Pulmonary artery endothelial cell (primary cell): ENCODE data around the gene LBHD1. TPM values are rescaled to one million over a fixed set of nuclear protein-coding genes. Genes with fewer than 3 reads are reported as not detected.
"Not testable (repeated sequence)": the region's sequence is repeated elsewhere in the genome, so short reads cannot be mapped to it uniquely, and the experiment has no call there.

Source experiments
- DNase-seq: peaks from one replicate; pipeline ENCODE4 v3.0.0-alpha.2; 2011; ENCODE audit warnings: low read depth, low spot score
- total RNA-seq: library from RNA; depleted of rRNA; stranded (reverse); fragments of >200 nt; gene quantifications from 2 replicates; pipeline ENCODE4 v1.2.3, GENCODE V29; 2014

Gene LBHD1
- total RNA-seq, 1 donor from 2014 or later = 2.3 TPM

DNA sequence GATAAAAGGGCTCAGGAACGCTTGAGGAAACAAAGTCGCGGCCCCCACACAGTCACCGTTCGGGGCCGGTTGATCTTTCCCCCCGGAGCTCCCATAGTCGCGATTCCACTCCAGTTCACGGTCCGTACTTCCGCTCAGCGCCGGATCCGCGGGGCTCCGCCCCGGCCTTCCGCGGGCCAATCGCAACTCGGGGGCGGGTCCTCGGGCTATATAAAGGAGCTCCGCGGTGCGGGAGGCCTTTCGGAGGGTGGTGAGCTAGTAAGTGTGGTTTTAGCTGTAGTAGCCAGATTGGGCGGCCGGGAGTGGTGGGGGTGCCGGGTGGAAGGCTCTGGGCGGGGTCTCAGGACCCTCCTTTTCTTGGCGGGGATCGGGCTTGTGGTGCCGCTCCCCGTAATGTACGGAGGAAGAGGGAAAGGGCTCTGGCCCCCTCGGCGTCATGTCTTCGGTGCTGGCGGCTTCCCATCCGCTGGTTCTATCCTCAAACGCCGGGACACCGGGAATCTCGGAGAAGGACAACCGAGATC, 6.9 kb downstream of the LBHD1 start, which contains the start of the genes C11orf98 and CSKMT:
C11orf98 (minus strand) TSS at position 136 of the 524 bp plus-strand sequence; CDS start at position 95, 41 bp downstream.
CSKMT (plus strand) TSS at position 238 of the 524 bp plus-strand sequence. CDS start 568 bp downstream, outside the sequence.
- peak; percentile 71 for DNase-seq

DNA sequence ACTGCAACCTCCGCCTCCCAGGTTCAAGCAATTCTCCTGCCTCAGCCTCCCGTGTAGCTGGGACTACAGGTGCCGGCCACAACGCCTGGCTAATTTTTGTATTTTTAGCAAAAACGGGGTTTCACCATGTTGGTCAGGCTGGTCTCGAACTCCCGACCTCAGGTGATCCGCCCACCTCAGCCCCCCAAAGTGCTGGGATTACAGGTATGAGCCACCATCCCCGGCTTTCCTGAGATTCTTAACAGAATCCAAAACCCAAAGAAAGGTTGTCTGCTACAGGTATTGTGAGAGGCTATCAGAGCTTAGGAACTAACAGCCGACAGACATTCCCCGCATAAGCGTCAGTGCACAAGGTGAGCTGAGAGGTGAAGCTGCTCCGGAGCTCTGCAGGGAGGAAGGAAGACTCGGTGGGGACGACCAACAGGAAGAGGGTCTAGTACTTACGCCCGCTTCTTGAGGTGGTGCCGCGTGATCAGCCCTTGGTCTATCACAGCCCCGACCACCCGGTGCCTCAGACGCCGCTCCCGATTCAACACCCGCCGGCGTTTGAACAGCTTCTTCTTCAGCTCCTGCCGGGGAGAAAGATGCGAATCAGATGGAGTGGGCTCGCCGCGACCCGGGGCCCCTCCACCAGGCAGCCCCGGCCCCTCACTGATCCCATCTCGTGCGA, 7.5 kb downstream of the LBHD1 start:
- DNase-seq = no peak

DNA sequence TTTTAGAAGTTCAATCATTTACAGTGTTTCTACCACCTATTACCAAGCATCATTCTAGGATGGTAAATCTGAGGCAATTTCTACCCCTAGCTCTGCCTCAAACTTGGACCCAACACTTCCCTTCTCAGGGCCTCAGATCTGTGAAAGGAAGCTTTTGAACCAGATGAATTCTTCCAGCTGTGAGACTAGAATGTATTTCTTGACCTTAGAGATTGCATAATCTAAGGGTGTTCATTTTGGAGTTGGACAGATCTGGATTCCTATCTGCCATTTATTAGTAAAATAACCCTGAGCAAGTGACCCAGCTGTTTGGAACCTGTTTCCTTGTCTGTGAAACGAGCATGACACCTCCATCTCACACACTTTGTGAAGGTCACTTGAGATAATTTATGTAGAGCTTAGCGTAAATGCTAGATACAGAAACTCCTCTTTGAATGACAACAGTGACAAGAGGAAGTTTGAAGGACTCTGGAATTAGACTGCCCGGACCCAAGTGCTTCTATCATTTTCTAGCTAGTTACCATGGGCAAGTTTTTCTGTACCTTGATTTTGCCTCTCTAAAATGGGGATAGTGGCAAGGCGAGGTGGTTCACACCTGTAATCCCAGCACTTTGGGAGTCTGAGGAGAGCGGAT, 15.2 kb downstream of the LBHD1 start:
- no peak for DNase-seq

DNA sequence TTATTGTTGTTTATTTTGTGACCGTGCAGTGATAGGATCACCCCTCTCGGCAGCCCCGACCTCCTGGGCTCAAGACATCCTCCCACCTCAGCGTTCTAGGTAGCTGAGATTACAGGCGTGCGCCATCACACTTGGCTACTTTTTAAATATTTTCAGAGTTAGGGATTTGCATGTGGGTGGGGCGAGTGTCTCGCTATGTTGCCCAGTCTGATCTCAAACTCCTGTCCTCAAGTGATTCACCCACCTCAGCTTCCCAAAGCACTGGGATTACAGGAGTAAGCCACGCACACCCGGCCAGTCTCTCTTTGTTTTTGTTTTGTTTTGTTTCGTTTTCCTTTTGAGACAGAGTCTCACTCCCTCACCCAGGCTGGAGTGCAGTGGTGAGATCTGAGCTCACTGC, 17.8 kb downstream of the LBHD1 start:
- no peak for DNase-seq

DNA sequence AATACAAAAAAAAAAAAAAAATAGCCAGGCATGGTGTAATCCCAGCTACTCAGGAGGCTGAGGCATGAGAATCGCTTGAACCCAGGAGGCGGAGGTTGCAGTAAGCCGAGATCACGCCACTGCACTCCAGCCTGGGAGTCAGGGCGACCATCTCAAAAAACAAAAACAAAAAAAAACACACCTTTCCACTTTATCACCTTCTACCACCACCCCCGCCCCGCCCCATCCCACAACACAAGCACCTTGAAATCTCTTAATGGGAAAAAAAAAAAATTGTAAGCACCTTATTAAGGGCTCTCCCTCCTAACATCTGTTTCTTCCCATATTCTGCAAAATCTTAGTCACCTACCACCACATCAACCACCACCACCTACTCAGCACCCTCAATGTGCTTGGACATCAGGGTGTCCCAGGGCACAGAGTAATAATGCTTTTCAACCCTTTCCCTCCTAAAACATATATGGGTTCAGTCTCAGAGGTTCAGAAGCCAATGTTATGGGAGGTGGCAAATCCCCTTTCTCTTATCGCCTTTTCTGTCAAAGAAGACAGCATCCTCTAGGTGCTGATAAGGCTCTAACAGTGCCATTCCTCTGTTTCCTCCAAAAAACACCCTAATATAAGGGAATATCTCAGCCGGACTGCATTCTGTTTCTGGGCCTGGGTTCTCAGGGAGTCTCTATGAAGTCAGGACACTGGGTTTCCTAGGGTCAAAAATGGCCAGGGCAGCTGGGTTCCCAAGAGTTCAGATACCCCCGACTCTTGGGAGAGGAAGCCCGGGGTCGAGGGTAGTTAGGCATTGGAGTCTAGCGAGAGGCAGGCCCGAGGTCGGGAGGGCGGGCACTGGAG, 19.7 kb downstream of the LBHD1 start:
- DNase-seq = no peak

DNA sequence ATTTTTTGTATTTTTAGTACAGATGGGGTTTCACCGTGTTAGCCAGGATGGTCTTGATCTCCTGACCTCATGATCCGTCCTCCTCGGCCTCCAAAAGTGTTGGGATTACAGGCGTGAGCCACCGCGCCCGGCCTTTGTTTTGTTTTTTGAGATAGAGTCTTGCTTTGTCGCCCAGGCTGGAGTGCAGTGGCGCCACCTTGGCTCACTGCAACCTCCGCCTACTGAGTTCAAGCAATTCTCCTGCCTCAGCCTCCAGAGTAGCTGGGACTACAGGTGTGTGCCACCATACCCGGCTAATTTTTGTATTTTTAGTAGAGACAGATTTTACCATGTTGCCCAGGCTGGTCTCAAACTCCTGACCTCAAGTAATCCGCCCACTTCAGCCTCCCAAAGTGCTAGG, 21.8 kb downstream of the LBHD1 start:
- not testable (repeated sequence) for DNase-seq

DNA sequence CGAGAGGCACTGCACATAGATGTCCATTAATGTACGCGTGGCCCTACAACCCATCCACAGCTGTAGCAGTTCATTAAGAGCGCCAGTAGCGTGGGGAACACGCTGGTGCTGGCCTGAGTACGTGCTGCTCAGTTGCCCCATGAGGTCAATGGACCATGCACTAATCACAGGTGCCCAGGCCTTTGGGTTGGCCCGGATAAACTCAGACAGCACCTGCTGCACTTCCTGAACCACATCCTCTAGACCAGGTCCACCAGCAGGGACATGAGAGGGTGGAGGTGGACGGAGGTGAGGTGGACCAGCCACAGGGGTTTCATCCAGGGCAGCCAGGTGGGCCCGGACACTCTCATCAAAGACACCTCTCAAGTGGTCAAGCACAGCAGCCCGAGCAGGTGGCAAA, 22.6 kb downstream of the LBHD1 start:
- no peak for DNase-seq

DNA sequence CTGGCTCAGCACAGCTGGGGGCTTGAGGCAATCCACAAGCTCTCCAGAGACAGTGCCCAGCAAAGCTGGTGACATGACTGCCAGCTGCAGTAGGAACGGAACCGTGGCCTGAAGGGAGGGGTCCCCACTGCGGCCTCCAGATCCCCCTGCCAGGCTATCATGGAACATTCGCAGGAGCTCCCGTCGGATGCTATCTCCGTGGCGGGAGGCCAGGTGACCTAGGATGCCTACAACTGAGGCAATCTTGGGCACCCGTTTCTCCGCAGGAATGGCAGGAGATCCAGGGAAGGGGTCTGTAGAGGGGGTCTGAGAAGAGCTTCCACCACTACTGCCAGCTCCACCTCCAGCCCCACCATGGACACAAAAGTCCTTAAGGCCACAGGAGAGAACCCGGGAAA, 23.1 kb downstream of the LBHD1 start:
- DNase-seq = no peak

DNA sequence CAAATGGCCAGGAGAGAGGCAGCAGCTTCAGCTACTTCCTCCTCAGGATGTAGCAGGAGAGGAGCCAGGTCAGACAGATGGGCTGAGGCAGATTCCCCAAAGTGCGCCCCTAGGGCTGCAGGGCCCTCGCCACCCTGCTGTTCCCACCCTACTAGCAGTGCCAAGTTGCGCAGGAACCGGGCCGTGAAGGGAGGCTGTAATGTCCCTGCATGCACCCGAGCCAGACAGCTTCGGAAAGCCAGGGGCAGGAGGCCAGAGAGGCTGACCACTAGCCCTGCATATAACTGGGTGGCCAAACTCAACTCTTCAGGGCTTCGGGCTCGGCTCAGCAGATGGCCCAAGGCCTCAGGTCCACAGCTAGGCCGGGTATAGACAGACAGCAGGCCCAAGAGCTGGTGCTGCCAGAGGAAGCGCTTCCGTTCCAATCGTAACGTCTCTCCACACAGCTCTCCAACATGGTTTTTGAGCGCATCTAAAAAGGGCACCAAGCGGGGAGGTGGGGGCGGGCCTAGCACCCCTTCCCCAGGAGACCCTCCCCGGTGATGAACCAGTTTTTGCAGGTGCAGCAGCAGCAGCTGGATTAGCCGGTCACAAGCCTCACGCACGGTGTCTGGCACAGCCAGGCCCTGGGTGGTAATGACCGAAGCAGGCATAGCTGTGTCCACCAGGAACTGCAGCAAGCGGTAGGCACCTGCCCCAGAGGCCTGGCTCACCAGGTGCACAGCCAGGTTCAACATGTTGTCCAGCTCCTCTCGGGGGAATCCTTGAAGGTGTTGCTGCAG, 23.7 kb downstream of the LBHD1 start:
- DNase-seq = no peak

DNA sequence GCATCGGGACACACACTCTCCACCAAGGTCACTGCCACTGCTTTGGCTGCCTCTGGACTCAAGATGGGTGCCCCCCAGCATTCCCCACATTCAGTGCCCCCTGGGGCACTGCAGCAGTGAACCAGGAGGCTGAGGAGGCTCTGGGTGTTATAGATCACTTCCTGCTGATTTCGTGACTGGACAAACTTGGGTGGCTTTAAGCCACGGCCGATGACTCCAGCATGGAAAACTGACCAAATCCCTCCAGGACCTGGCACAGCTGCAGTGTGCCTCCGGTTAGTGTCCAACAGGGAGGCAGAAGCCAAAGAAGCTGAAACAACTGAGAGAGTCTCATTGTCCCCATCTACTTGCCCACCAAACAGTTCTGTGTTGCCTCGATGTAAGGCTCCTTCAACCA, 24.5 kb downstream of the LBHD1 start:
- DNase-seq = no peak

DNA sequence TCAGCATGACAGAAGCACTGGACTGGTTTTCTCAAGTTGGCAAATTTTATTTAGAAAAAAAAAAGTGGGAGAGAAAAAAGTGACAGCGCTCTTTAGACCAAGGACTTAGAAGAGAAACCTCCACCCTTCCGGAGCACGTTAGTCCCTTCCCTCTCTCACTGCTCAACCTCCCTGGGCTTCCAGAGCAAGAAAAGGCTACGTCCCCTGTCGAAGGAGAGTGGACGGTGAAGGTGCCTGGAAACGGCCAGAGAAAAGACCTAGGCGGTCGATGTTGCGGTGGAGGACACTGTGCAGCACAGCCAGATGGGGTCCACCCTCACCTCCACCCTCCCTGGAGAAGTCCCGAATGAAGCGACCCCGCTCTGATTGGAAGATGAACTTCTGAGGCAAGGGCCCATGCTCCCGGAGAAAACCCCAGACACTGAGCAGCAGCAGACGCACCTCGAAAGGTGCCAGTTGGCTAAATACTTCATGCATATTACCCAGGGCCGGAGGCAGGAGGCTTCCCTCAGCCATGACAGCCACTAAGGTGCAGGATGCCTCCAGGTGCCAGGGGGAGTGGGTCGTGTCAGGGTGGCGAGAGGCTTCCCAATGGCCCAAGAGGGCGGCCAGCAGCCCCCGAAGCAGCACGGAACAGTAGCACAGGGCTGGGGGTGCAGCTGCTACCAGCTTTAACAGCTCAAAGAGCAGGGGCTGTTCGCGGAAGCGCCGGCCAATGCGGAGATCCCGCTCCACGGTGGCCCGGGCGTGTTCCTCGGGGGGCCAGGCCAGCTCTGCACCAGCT, 25.1 kb downstream of the LBHD1 start:
- no peak for DNase-seq

DNA sequence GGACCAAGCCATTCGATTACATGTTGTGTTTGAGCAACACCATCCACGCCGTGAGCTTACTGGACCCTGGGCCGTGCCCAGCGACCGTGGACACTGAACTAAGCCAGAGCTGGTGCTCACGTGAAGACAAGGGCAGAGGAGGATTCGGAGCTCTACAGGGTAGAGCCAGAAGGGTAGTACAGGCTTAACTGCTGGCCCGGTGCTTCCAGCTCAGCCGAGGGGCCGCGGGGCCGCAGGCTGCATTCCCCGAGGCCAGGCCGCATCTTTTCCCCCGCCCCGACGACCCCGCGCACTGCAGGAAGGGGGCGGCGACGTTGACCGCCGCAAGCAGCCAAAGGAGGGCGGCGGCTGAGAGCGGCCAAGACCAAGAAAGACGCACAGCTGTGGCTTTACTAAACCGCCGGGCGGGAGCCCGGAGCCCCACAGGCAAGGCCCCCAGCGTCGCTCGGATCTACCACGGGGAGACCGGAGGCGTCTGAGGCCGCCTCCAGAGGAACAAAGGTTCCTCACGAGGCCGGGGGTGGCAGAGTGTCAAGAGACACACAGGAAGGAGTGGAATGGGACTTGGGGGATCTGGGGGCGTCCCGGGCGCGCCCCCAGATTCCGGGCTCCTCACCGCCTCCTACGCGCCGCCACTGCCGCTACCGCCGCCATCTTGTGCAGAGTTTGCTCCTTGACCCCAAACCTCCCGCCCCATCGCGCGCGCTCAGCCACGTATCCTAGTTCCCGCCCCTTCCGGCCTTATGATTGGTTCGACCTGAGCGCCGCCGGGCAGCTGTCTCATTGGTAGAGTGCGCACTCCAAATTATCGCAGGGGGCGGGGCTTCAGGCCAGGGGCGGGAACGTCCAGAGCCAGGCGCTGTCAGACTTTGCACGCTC, 25.9 kb downstream of the LBHD1 start, which contains the start of gene GANAB:
GANAB (minus strand) TSS at position 668 of the 879 bp plus-strand sequence; CDS start at position 654, 14 bp downstream.
- DNase-seq = peak; percentile 92

DNA sequence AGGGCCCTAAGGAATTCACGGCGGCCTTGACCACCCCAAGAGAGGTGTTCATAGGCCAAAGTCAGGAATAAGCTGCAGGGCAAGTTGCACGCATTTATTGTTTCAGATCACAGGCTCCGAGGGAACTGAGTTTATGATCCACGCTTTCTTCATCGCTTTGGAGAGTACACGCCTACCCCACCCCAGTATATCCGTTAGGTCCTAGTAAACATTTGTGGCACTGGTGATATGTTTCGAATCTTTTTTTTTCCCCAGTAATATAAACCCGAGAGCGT, 26.5 kb downstream of the LBHD1 start:
- DNase-seq = no peak

DNA sequence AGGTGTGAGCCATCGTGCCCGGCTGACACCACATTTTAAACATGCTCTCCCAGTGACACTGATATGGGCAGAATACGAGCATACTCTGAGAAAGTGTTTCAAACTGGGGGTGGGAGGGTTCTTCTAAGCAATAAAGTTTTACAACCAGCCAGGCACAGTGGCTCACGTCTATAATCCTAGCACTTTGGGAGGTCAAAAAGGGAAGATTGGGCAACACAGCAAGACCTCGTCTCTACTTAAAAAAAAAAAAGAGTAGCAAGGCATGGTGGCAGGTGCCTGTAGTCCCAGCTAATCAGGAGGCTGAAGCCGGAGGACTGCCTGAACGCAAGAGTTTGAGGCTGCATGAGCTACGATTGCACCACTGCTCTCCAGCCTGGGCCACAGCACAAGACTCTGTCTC, 27.8 kb downstream of the LBHD1 start:
- no peak for DNase-seq

DNA sequence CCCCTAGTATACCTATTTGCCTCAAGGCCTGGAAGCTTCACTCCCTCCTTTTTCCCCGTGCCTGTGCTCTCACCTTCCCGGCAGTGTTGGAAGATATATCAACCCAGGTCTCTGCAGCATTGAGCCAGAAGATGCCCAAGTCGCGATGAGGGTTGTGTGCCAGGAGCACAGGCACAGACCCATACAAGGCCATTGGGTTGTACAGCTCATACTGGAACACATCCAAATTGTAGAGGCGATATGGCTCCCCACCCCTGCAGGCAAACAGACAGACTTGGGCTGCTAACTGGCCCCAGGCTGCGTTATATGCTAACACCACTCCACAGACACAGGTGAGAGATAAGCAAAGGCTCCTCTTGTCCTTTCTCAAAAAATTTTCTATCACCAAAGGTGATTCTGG, 39.6 kb downstream of the LBHD1 start:
- no peak for DNase-seq

DNA sequence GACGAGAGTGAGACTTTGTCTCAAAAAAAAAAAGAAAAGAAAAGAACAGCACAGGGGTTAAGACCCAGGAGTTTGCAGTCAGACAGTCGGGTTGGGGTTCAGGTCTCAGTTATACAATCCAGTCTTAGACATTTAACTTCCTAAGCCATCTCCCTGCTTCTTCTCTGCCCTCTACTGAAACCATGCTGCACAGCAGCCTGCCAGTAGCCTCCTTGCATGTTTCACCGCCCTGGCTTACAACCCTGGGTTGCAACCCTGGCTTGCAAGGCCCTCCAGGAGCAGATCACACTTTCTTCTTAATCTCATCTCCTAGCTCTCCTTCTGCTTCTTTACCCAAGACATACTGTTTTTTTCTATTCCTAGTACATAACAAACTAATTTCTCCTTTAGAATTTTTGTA, 44.4 kb downstream of the LBHD1 start:
- no peak for DNase-seq

DNA sequence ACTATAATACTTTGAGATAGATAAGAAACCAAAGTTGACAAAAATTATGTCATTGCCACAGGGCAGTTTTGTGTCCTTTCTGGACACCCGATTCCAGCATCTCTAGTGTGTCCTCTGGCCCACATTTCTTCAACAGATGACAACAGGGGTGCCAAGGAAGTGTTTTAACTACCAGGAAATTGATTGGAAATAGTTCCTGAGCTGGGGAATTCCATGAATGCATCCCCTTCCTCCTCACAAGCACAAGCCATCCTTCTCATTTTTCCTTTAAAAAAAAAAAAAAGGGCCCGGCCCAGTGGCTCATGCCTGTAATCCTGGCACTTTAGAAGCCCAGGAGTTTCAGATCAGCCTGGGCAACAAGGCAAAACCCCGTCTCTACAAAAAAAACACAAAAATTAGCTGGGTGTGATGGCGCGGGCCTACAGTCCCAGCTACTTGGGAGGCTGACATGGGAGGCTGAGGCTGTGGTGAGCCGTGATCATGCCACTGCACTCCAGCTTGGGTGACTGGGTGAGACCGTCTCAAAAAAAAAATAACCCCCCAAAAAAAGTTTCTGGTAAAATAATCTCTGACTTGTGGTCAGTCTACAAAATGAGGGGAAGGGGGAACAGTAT, 49.5 kb downstream of the LBHD1 start:
- no peak for DNase-seq

DNA sequence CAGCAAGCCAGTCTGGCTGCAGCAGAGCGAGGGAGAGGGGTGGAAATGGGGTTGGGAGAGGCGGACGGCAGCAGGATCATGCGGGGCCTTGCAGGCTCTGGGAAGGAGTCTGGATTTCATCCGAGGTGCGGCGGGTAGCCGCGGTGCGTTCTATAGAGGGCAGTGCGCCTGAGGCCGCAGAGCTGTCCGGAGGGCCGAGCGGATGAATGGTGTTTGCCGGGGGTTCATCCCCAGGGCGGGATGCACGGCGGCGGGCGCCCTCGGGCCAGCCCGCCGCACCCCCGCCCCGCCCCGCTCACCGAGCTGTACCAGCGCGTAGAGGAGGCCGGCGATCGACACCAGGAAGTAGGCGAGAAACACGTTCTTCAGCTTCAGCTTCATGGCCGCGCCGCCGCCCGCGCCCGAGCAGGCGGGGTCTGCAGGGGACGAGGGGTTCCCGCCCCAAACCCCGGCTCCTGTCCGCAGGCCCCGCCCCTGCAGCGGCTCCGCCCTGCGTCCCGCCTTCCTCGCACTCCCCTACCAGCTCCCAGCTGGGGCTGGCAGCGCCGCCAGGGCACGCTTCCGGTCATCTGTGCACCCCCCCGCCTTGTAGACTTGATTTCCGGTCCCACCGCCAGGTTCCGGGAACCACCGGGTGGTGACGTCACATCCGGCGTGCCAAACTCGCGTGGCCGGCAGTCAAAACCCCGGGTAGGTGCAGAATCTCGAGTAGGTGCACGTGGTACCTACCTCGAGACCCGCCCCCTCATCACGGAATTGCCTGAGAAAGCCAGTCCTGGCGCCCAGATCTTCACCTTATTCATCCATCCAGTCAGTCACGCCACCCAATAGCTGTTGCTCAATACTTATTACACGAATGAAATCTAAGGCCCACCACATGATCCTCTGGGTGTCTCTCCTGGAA, 50.2 kb downstream of the LBHD1 start, which contains the start of gene B3GAT3:
B3GAT3 (minus strand) TSS at position 420 of the 904 bp plus-strand sequence; CDS start at position 381, 39 bp downstream.
- DNase-seq = peak; percentile 88
